PC-3 (cell line): ENCODE data around the gene ABCC12.

Source experiments
- EZH2 ChIP-seq: fragments of 300-600 bp; sonication (generic); IDR thresholded peaks from one replicate; pipeline ENCODE4 v1.6.1; 2017; ENCODE audit warnings: antibody characterized with exemption, mild to moderate bottlenecking, low read length; ENCODE audit not compliant: unreplicated experiment
- EZH2phosphoT487 ChIP-seq: fragments of 300-600 bp; sonication (generic); IDR thresholded peaks from 2 replicates; pipeline ENCODE4 v1.6.1; 2018; ENCODE audit warnings: mild to moderate bottlenecking, antibody characterized with exemption, low read length, borderline replicate concordance
- TF ChIP-seq, protein P1 (sequence below): fragments of 300-600 bp; sonication (generic); conservative IDR thresholded peaks from 2 replicates; pipeline ENCODE4 v1.5.1; 2017; ENCODE audit warnings: antibody characterized with exemption, low read depth, mild to moderate bottlenecking, low read length

DNA sequence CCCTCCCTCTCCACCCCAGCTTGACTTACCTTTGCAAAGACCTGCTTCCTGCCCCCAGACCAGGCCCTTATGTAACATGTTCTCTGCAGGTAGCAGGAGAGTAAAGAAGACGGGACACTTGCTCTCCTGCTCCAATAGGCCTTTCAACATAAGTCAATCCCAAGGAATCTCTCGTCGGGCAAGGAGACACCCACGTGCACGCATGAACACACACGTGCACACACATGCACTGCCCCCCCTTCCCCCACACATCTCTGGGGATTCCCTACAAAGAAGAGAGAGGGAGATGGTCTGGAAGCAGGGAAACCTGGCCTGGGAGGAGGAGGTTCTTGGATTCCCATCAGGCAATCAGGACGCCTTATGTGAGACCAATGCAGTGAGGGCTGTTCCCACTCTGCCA, 41.4 kb downstream of the ABCC12 start:
- TF ChIP-seq, protein P1, sequence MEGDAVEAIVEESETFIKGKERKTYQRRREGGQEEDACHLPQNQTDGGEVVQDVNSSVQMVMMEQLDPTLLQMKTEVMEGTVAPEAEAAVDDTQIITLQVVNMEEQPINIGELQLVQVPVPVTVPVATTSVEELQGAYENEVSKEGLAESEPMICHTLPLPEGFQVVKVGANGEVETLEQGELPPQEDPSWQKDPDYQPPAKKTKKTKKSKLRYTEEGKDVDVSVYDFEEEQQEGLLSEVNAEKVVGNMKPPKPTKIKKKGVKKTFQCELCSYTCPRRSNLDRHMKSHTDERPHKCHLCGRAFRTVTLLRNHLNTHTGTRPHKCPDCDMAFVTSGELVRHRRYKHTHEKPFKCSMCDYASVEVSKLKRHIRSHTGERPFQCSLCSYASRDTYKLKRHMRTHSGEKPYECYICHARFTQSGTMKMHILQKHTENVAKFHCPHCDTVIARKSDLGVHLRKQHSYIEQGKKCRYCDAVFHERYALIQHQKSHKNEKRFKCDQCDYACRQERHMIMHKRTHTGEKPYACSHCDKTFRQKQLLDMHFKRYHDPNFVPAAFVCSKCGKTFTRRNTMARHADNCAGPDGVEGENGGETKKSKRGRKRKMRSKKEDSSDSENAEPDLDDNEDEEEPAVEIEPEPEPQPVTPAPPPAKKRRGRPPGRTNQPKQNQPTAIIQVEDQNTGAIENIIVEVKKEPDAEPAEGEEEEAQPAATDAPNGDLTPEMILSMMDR = no peak
- TF ChIP-seq EZH2phosphoT487 = no peak
- no peak for TF ChIP-seq EZH2
